Amniotic stem cell (primary cell): ENCODE results near the gene VIPR2.

ENCODE experiments used
- DNase-seq: peaks from one replicate; lab custom pipeline; 2025; lab: John Stamatoyannopoulos, UW

The VIPR2 gene

DNA sequence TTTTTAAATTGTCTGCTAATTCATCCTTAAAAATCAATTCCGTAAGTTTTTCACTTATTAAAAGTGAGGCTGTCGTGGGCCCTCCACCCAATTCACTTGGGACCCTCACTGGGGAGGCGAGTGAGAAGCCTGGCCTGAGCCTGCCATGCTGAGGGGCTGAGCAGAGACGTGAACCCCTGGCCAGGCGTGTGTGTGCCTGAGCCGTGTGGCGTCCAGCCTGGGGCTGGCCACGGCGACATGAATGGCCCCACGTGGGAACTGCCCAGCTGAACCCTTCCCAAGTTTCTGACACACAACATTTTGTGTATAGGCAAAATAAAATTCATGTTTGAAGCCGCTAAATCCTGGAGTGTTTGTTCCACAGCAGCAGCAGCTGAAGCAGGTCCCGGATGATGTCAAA is 13.0 kb upstream of the VIPR2 start:
- DNase-seq = no peak

DNA sequence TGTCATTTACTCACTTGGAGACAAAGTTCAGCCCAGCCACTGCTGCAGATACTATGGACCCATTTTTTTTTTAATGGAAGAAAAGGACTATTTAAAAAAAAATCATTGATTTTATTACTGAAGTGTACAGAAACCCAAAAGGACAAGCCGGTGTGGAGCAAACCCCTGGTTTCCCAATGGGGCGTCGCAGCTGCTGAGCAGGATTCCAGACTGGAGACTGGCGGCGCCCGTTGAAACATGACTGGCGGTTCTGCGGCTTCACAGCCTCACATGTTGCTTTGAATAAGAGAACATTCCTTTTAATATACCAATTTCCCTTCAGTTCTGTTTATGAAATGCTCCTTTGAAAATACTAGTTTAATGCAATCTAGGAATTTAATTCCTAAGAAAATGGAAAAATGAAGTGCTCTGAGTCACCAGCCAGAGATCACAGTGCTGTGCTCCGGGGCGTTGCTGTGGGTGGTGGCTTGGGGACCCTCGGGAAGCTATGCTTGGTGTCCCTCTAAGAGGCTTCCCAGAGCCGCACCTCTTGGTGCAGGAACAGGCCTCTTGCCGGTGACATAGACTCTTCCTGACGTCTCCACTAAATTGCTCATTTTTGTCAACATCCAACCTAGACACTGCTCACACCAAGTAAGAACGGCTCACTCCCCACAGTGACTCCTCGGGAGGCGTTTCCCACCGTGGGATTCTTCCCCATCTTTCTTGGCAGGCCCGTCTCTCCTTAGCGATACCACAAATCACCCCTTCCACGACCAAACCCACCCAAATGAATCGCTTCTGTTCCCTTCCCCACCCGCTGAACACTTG is 12.0 kb upstream of the VIPR2 start:
- no peak for DNase-seq

DNA sequence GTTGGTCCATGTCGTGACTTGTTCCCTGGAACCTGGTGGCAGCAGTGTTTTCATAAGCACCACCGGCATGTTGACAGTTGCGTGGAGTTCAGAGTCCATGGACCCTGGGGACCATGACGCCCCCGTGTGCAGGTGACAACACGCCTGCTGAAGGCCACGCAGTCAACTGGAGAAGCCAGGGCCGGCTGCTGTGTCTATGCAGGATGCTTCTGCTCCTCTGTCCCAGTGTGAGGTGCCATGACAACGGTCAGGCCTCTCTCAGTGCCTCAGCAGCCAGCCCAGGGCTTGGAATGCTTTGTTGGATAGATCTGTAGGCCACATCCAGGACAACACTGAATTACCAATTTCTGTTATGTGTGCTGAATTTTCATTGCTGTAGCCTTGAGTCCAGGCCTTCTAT is 10.7 kb upstream of the VIPR2 start:
- DNase-seq = no peak

DNA sequence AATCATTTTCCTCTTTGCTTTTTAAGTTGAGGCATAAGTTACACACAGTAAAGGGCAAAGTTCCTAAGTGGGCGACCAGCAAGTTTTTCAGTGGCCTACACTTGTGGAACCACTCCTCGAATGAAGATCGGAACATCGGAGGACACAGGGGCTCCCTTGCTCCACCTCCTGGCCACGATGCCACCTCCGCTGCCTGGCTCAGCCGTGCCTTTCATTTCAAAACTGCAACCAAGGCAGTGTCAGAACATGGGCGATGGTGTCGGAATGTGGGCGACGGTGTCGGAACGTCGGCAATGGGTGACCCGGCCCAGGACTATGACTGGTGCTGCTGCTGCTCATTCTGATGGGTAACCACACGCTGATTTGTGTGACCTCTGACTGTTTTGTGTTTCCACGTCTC is 9.6 kb upstream of the VIPR2 start:
- DNase-seq = no peak

DNA sequence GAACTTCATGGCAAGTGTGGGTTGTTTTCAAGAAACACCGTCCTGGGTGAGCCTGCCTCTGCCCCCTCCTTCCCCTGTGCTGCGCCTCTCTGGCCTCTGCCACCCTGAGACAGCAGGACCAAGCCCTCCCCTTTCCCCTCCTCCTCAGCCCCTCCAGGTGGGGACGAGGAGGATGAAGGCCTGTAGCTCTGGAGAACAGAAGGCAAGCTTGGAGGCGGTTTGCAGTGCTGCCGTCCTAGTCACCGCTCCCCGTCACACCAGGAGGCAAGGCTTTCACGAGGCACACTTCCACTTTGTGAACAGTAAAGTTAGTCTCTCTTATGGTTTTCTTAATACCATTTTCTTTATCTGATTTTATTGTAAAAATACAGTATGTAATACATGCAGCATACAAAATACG is 8.8 kb upstream of the VIPR2 start:
- no peak for DNase-seq

DNA sequence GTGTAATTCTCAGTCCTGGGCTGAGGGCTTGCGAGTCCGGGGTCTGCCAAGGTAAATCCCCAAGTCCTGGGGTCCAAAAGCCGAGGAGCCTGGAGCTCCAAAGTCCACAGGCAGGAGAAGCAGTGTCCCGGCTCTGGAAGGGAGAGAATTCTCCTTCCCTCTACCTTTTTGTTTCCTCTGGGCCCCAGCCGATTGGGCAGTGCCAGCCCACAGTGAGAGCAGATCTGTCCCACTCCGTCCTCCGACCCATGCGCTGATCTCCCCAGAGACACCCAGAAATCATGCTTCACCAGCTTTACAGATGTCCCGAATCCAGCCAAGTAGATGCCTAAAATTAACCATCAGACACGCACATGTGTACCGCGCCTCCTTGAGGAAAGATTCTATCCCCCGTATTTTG is 8.1 kb upstream of the VIPR2 start:
- DNase-seq = no peak

DNA sequence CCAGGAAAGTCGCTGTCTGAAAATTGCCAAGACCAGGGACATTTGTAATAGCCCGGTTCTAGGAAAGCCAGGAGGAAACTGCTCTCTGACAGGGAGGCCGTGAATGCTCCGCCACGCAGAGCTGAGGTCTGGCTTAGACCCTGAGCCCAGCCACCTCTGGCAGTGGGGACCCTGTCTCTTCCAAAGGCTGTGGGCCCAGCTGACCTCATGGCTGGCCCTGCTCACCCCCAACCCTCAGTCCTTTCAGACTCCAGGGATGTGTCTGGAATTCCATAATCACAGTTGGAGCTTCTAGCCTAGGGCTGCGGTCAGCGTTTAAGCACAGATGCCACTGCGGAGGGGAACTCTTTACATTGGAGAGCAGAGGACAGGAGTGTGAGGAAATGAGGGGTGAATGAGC is 6.6 kb upstream of the VIPR2 start:
- no peak for DNase-seq

DNA sequence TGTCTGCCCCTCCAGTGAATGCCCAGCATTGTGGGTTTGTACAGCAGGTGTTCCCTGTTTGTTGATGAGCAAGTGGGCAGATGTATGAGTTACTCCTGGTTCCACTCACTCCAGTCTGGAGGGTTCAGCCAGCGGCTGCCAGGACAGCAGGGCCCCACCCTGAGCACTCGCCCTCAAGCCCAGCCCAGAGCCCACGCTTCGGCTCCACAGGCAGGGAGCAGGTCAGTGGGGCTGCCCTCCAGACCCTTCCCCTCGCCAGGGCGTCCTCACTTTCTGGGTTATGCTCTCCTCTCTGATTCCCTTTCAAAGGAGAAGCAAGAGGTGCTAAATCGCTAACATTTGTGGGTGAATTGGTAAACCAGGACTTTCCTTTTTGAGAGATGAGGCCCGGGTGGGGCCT is 4.8 kb upstream of the VIPR2 start:
- DNase-seq = no peak

DNA sequence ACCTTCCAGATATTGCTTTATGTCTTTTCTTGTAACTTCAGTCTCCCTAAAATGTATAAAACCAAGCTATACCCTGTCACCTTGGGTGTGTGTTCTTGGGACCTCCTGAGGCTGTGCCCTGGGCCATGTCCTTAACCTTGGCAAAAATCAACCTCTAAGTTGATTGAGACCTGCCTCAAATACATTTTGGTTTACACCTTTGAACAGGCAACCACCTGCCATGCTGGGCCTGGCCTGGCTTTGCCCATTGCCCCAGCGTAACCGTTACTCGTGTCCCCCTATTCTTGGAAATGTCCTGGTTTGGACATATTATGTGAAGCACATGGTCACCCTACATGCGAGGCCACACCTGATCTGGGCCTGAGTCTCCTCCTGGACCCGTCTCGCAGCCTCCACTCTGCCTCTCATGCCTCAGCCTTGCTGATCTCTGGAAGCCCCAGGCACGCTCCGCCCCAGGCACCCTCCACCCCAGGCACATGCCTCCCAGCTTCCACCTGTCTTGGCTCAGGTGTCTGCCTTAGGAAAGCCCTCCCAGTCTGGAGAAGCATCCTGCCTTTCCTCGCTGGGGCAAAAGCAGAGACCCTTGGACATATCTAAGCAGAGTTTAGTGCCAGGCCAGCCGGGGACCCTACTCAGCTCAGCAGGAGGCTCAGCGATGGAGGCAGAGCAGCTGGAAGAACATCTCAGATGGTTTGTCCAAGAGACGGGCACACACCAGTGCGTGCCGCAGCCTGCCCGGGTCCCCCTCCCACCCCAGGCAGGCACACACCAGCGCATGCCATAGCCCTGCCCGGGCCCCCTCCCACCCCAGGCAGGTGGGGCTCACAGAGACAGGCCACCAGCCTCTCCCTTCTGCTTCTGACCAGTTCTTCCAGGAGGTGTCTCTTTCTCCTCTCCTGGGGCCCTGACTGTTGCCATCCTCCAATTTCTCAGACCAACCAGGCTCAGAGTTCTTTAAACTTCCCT is 4.0 kb upstream of the VIPR2 start:
- no peak for DNase-seq

DNA sequence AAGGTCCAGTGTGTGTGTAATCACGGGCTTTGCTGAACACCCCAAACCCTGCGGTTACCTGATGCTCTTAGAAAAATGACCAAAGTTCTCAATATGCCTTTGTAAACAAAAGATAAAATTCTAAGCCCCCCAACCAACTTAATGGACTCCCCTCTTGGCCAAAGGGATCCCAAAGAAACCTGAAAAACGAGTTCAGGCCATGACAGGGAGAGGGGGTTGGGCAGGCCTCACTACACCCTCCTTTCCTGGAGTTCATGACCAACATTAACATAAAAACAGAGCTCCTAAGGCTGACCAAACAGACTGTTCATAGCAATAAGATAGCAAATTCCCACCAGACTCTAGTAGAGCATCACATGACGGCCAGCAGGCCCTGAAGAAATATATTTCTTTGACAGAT is 3.0 kb upstream of the VIPR2 start:
- no peak for DNase-seq

DNA sequence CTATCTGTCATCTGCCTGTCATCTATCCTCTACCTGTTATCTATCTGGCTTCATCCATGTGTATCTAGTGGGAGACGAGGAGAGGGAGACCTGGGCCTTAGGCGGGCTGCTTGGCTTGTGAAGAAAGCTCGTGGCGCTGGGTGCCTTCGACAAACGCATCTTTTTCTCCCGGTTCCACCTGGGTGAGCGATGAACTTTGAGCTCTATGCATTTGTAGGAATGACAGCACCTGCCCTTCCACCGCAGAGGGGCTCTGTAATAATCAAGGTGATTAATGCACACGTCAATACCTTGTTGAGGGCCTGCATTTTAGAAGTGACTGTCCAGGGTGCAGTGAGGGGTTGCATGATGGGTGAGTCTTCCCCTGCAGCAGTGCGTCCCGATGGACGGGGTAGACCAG is 2.6 kb upstream of the VIPR2 start:
- DNase-seq = no peak

DNA sequence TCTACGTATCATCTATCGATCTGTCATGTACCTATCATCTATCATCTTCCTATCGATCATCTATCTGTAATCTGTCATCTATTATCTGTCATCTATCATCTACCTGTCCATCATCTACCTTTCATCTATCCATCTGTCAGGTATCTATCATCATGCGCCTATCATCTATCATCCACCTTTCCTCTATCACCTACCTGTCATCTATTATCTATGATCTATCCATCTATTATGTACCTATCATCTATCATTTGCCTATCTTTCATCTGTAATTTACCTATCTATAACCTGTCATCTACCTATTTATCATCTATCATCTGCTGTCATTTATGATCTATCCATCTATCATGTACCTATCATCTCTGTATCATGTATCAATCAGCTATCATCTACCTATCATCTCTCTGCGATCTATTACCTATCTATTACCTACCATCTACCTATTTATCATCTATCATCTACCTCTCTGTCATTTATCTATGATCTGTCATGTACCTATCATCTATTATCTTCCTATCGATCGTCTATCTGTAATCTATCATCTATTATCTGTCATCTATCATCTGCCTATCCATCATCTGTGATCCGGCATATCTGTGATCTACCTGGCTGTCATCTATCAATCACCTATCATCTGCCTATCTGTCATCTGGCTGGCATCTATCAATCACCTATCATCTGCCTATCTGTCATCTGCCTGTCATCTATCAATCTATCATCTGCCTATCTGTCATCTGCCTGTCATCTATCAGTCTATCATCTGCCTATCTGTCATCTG is 1.6 kb upstream of the VIPR2 start:
- DNase-seq = no peak

DNA sequence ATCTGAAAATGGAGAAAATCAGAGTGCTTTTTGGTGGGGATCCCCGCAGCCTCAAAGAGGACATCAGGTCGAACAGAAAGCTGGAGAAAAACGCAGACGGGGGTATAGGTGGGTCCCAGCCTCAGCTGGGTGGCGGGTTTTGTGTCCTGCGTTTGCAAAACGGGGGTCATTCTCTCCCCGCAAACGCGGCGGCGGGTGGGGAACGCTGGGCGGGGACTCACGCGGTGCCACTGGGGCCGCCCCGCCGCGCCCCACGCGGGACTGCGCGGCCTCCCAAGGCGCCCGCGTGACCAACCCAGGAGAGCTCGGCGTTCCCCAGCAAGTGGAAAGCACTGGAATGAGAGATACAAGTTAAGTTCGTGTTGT is 806 bp upstream of the VIPR2 start:
- no peak for DNase-seq

DNA sequence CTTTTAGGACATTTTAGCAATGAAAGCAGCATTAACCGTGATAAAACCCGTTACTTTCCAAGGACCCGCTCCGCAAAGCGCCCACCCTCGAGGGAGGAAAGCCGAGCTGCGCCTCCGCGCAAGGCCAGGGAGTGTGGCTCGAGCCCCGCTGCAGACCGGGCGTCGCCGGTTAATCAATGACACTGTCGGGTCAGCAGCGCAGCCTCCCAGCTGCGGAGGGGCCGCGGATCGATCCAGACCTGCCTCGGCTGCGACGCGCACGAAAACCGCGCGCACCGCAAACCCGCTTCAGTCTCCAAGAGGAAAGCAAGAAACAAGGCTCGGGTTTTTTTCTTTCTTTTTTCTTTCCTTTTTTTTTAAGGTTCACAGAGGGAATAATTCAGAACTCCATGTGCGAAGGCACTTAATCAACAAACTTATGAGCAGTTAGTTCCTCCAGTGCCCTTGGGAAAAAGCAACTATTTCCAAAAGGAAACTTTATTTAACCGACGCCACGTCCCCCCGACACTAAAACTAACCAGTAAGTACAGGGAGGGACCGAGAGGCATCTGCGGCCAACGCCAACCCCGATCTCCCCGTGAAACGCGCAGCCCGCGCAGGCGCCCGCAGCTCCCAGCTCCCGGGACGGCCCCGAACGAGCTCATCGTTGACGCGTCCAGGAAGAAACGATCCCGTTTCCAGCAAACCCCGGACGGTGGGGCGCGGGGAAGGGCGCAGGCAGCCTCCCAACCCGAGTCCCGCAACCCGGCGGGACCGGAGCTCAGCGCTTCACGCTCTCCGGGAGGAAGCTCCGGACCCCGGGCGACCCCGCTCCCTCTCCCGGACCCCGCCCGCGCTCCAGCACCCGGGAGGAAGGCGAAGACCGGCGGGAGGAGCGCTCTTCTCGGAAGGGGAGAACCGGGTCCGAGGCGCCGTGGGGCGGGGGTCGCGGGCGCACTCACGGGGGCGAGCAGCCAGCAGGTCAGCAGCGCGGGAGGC is 598 bp downstream of the VIPR2 start:
- DNase-seq = no peak

DNA sequence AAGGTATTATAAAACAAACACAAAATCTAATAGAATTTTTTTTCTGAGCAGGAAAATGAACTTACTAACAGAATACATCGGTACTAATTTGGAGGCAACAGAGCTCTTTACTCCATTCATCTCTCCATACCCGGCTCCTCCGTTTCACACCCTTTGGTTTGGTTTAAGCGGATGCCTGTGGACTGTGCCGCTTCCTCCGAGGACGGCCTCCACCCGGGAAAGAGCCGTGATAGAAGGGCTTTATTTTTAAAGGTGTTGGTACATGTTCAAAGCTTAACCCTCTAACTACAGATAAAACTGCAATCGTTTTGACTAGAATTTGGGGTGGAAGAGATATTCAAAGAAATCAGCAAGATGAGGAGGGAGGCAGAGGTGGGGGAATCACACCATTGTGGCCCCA is 1.9 kb downstream of the VIPR2 start:
- no peak for DNase-seq

DNA sequence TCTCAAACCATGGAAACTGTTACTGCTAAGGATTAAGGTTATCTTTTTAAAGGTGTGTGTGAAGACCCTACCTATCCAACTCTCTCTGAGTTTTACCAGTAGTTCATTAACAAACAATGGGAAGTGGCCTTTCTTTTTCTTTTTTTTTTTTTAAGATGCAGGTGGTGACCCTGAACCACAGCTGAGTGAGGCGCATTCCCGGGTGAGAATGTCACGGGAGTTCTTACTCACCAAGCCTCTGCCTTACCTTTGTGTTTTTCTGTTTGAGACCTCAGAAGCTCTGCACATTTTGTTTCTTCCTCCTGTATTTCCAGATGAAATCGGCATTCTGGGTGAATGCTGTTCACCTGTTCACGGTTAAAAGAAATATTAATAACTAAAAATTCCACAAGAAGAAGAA is 2.5 kb downstream of the VIPR2 start:
- DNase-seq = no peak

DNA sequence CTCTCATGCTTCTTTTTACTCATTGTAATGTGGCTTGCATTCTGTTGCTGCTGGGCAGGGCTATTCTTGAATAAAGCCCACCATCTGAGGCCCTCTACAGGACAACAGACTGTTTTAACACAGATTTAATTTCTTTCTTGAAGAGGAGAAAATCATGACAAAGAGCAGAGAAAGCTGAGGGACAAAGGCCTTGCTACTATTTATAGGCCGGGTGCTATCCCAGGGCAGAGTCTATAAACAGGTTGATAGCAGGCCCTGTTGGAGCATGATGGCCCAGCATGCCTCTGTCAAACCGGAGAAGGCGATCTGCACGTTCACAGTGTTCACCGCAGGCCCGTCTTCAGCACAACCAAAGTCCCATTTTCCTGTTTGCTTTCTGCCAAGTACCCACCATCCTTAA is 3.0 kb downstream of the VIPR2 start:
- no peak for DNase-seq

DNA sequence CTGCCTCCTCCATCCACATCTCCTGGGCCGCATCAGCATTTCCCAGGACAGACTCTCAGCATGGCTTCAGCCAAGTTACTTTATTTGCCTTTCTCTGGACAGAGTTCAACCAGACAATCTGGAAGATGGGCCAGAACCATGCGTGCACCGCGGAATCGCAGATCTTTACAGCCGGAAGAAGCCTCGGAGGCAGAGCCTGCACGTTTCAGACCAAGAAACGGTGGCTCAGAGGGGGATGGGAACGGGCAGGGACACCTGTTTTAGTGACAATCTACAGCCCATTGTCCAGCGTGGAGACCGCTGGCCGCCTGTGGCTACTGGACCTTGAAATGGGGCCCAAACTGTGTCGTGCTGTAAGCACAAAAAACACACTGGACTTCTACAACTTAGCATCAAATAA is 3.5 kb downstream of the VIPR2 start:
- no peak for DNase-seq

DNA sequence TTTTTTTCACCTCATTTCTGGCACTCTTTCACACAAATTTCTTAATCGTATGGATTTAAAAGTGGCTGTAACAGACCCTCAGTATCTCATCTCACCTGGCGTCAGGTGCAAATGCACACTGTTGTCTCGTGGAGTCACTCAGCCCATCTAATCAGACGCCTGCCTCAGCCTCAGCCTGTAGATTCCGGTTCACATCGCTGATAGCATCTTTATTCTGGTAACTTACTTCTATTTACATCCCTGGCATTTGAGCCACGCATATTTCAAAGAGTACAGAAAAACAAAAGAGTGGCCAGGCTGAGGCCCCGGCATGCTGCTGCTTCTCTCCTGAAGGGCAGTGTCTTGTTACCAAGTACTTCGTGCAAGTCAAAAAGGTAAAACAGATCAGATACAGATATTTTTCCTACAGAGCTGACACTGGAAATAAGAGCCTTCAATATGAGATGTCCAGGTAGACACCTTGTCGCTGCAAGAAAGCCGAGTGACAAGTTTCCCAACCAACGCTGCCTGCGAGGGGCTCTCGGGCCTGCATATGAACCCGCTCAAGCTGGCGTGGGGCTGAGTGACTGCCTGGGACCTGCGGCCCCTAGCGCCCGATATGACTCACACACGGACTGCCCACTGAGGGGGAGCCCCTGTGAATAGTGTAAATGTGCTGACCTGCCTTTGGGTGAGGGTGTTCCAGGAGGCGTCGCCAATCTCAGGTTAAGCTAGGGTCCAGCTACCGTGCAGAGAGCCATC is 4.3 kb downstream of the VIPR2 start:
- no peak for DNase-seq

DNA sequence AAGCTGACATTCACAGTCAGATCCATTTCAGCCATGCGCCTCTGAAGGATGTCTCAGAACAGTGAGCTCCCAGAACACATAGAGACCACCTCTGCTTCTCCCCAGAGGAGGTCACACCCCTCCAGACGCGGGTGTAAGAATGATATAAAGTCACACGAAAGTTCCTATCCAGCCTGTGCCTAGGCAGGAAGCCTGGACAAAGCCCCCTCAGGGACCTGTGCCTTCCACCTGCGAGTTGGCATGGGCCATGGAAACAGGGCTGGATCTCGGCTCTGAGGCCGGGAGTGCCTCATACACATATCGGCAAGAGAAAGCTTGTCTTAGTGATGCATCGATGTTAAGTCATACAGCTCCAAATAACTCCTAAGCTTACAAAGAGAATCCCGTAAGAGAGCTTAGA is 5.0 kb downstream of the VIPR2 start:
- DNase-seq = no peak

DNA sequence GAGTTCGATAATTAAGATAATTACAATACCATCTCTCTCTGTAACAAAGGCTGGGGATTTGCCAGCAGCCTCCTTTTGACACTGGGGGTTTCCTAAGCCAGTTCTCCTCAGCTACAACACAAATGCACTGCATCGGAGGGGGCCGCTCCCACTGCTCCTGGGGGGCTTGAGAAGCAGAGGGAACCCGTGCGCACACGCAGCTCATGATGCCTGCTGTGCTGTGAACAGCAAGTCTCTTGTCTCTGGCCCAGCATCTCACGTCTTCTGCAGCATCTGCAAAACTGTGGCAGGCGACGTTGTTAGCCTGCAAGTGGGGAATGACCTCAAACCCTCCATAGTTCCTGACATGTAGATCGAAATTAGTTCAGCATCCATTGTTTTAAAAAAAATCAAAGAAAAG is 5.5 kb downstream of the VIPR2 start:
- no peak for DNase-seq
